Activated T-helper 2 cell treated with anti-CD3 and anti-CD28 coated beads, Interferon-gamma antibody, Interleukin-2, Interleukin-4, amounts not matched to agents 10 μg/mL and 5 μg/mL and 100 μg/mL, durations not matched to agents 14 hours and 24 hours and 36 hours (primary cell): ENCODE measurements around the gene CXCL3. TPM values are rescaled to one million over a fixed set of nuclear protein-coding genes. Genes with fewer than 3 reads are reported as not detected.
A peak's percentile ranks its signal among the peaks of the same experiment; 100 is the strongest.

ENCODE experiments used
- DNase-seq: peaks from one replicate; pipeline ENCODE4 v3.0.0; 2021; ENCODE audit warnings: low spot score
- H3K27ac Mint-ChIP-seq: one replicate; pipeline ENCODE4 v1.8.0; 2021; ENCODE audit warnings: mixed read lengths
- H3K27me3 Mint-ChIP-seq: one replicate; pipeline ENCODE4 v1.8.0; 2021; ENCODE audit warnings: low read depth, mixed read lengths
- H3K36me3 Mint-ChIP-seq: one replicate; pipeline ENCODE4 v1.8.0; 2021; ENCODE audit warnings: low read depth, mixed read lengths
- H3K4me1 Mint-ChIP-seq: one replicate; pipeline ENCODE4 v1.8.0; 2021; ENCODE audit warnings: low read depth, mixed read lengths
- H3K4me3 Mint-ChIP-seq: one replicate; pipeline ENCODE4 v1.8.0; 2021; ENCODE audit warnings: low read depth, mild to moderate bottlenecking, moderate library complexity, mixed read lengths
- H3K9me3 Mint-ChIP-seq: one replicate; pipeline ENCODE4 v1.8.0; 2021; ENCODE audit warnings: mixed read lengths
- intact Hi-C: fragments of 100-400 bp; cut with micrococcal nuclease; formaldehyde crosslinking; loops from one replicate; pipeline ENCODE4 v1.15.1; 2023
- total RNA-seq: library from RNA; stranded (reverse); gene quantifications from 2 replicates; pipeline ENCODE4 v1.2.3, GENCODE V29; 2022

The CXCL3 gene
- total RNA-seq, 1 donor from 2014 or later: 0.14 TPM

DNA sequence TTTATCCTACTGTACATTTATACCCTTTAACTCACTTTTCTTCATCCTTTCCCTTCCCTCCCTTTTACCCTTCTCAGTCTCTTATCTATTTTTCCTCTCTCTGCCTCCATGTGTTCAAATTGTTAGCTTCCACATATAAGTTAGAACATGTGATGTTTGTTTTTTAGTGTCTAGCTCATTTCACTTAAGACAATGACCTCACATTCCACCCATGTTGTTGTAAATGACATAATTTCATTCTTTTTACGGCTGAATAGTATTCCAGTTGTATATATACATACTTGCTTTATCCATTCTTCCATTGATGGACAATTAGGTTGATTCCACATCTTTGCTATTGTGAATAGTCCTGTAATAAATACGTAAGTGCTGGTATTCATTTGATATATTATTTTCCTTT lies 7.3 kb upstream of the CXCL3 start:
- peaks cover 18% of the 10 kb centered on the region for H3K27me3 Mint-ChIP-seq
- no peaks in the 10 kb centered on the region for H3K36me3 Mint-ChIP-seq
- no peak for DNase-seq
- intact Hi-C loops: no loop called here
- H3K4me1 Mint-ChIP-seq: no peaks in the 10 kb centered on the region
- no peak overlapping the region for H3K4me3 Mint-ChIP-seq
- H3K27ac Mint-ChIP-seq: no peak overlapping the region
- H3K9me3 Mint-ChIP-seq: no peaks in the 10 kb centered on the region

DNA sequence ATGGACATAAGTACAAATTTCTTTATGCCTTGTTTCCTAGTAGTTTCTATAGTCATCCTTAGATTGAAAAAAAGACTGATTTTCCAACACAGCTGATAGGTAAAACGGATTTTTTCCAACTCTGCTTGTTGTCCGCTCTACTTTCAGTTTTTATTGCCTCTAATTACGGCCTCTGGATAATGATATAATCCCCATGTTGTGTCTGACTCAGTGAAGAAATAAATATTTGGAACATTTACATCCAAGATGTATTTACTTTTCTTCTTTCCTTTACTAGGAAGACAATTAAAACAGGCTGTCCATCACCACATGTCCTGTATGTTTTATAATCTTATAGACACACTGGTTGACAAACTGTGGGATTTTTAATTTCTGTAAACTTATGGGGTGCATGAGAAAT lies 6.8 kb upstream of the CXCL3 start:
- no peaks in the 10 kb centered on the region for H3K36me3 Mint-ChIP-seq
- no peaks in the 10 kb centered on the region for H3K4me1 Mint-ChIP-seq
- H3K4me3 Mint-ChIP-seq: no peak overlapping the region
- peaks cover 21% of the 10 kb centered on the region for H3K27me3 Mint-ChIP-seq
- intact Hi-C loops: no loop called here
- no peak overlapping the region for H3K27ac Mint-ChIP-seq
- no peak for DNase-seq
- no peaks in the 10 kb centered on the region for H3K9me3 Mint-ChIP-seq

DNA sequence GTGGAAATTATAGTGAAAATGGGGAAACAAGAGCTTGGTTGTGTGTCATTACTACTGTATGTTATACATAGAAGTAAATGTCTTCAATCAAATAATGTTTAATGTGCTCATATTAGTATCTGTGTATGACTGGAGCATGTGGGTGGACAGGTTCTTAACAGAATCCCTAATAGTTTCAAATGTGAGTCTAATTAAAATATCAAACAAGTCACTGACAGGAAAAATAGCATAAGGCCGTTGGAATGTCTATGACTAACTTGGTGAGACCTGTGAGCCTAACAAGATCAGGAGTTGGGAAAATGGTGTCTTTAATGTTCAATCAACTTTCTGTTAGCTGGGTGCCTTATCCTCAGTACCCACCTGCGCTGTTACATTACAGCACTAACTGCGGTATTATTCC lies 6.2 kb upstream of the CXCL3 start:
- Mint-ChIP-seq H3K9me3 (no peaks in the 10 kb centered on the region), H3K27ac (no peak overlapping the region), H3K36me3 (no peaks in the 10 kb centered on the region)

DNA sequence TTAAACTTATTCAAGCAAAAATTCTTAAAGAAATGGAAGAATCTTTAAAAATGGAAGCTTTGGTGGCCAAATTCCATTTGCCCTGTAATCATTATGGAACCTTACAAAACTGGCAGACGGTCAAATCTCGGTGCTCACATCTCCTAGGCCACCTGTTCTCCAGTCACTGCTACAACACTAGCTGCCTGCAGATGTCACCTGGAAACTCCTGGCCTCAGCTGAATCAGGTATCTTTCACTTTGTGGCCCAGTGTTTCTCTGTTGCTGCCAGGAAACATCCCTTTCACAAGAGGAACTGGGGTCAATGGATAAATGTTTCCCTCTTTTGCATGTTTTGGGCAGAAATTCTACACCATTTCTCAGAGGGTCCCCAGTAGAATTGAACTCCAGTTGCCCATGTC lies 4.2 kb upstream of the CXCL3 start:
- intact Hi-C loops: no loop called here
- Mint-ChIP-seq H3K4me1 (peaks cover 6% of the 10 kb centered on the region), H3K27ac (no peak overlapping the region), H3K9me3 (no peaks in the 10 kb centered on the region), H3K27me3 (peaks cover 38% of the 10 kb centered on the region), H3K4me3 (no peak overlapping the region), H3K36me3 (no peaks in the 10 kb centered on the region)
- DNase-seq: no peak

More for the DNA sequence above, 6.2 kb upstream of the CXCL3 start:
- DNase-seq: no peak
- no peak overlapping the region for H3K4me3 Mint-ChIP-seq
- no peaks in the 10 kb centered on the region for H3K4me1 Mint-ChIP-seq
- intact Hi-C loops: no loop called here
- peaks cover 24% of the 10 kb centered on the region for H3K27me3 Mint-ChIP-seq

DNA sequence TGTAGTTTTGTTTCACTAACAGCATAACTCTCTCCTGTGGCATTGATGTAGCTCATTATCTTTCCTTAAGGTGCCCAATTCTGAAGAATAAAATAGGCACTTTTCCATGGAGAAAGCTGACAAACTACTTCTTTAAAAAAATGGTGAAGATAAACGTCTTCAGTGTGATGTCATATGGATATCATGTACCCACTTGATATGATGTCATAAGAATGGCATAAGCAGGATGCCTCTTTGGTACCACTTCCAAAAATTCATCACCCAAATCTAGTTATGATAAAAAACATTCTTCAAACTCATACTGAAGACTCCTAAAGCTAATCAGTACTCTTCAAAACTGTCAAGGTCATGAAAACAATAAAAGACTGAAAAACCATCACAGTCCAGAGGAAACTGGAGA lies 2.9 kb upstream of the CXCL3 start:
- Mint-ChIP-seq H3K27me3 (peaks cover 47% of the 10 kb centered on the region), H3K4me3 (no peak overlapping the region), H3K27ac (no peak overlapping the region), H3K4me1 (peaks cover 6% of the 10 kb centered on the region), H3K36me3 (no peaks in the 10 kb centered on the region), H3K9me3 (no peaks in the 10 kb centered on the region)
- DNase-seq: no peak
- intact Hi-C loops: no loop called here

DNA sequence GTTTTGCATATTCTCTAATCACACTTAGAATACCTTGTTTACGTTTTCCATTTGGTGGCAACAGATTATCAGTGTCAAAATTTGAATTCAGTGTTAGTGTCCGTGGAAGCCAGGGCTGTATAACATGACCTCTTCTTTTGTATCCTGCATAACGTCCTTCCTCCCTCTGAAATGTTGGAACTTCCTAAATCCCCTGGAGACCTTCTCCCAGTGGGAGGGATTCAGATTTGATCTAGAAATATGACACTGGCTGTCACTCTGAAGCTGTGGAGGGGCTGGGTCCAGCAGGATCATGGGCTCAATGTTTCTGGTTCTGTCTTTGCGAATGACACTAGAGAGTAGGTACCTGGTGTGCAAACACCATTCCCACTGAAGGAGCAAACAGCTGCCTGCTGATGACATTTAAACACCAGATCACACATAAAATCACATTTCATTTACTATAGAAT lies 850 bp upstream of the CXCL3 start:
- Mint-ChIP-seq H3K36me3 (no peaks in the 10 kb centered on the region), H3K4me1 (peaks cover 6% of the 10 kb centered on the region), H3K27ac (no peak overlapping the region), H3K9me3 (no peaks in the 10 kb centered on the region), H3K4me3 (peak overlapping the region; percentile 72), H3K27me3 (peaks cover 46% of the 10 kb centered on the region)
- intact Hi-C loops: no loop called here
- no peak for DNase-seq

DNA sequence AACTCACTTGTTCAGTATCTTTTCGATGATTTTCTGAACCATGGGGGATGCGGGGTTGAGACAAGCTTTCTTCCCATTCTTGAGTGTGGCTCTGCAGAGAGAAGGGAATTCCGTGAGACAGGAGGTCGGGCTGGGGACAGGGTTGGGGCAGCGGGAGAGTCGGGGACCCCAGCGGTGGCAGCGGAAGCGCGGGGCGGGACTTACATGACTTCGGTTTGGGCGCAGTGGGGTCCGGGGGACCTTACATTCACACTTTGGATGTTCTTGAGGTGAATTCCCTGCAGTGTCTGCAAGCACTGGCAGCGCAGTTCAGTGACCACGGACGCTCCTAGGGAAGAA lies 434 bp downstream of the CXCL3 start:
- no peak overlapping the region for H3K27ac Mint-ChIP-seq
- peaks cover 42% of the 10 kb centered on the region for H3K27me3 Mint-ChIP-seq
- no peaks in the 10 kb centered on the region for H3K9me3 Mint-ChIP-seq
- peaks cover 6% of the 10 kb centered on the region for H3K4me1 Mint-ChIP-seq
- no peaks in the 10 kb centered on the region for H3K36me3 Mint-ChIP-seq
- intact Hi-C loops: no loop called here
- no peak for DNase-seq
- H3K4me3 Mint-ChIP-seq: peak overlapping the region; percentile 77

DNA sequence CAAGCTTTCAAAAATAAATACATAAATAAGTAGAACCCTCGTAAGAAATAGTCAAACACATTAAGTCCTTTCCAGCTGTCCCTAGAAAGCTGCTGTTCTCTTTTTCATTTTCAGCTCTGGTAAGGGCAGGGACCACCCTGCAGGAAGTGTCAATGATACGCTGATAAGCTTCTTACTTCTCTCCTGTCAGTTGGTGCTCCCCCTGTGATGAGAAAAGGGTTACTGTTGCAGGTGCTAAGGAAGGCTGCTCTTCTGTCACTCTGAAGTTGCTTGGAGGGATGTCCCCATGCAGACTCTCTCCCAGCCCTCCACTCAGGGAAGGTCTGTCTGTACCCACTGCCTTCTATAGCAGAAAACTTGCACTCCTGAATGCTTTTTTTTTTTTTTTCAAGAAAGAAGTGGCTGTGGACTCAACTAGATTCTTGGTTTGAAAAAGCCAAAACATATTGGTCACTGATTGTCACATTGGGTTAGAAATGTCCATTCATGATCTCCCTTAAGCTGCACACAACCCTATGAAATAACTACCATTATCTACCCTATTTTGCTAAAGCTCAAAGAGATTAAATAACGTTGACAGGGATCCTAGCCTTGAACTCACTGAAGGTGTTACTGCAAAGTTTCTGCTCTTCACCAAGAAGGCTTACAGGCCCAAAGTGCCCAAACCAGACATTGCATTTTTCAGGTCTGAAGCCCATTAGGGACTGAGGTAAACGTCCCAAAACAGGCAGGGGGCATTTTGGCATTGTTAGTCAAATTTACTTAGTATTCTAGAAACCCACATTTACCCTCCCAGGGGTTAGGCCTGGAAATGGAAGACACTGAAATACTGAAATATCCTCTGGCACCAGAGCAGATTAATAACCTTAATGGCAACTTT lies 1.2 kb downstream of the CXCL3 start:
- peak overlapping the region; percentile 77 for H3K4me3 Mint-ChIP-seq
- DNase-seq: no peak
- H3K27me3 Mint-ChIP-seq: peaks cover 44% of the 10 kb centered on the region
- no peaks in the 10 kb centered on the region for H3K36me3 Mint-ChIP-seq
- H3K27ac Mint-ChIP-seq: no peak overlapping the region
- peaks cover 6% of the 10 kb centered on the region for H3K4me1 Mint-ChIP-seq
- intact Hi-C loops: no loop called here
- H3K9me3 Mint-ChIP-seq: no peaks in the 10 kb centered on the region

DNA sequence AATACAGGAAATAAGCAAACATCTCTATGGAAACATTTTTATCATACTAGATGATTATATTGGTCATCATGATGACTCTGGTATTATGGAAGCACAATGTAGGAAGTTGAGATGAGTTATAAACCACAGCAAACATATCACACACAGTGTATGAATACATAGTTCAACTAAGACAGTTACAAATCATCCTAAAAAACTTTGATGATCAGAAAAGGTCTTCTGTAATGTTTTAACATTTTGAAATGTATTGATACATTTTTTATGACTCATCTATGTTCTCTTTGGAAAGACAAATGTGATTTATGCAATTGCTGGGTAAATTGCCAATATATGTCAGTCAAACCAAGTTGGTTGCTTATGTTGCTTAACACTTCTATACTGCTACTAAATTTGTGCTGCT lies 4.8 kb downstream of the CXCL3 start:
- intact Hi-C loops: no loop called here
- Mint-ChIP-seq H3K27me3 (peaks cover 22% of the 10 kb centered on the region), H3K27ac (no peak overlapping the region), H3K4me3 (no peak overlapping the region), H3K9me3 (no peaks in the 10 kb centered on the region), H3K36me3 (no peaks in the 10 kb centered on the region), H3K4me1 (peaks cover 3% of the 10 kb centered on the region)
- no peak for DNase-seq

DNA sequence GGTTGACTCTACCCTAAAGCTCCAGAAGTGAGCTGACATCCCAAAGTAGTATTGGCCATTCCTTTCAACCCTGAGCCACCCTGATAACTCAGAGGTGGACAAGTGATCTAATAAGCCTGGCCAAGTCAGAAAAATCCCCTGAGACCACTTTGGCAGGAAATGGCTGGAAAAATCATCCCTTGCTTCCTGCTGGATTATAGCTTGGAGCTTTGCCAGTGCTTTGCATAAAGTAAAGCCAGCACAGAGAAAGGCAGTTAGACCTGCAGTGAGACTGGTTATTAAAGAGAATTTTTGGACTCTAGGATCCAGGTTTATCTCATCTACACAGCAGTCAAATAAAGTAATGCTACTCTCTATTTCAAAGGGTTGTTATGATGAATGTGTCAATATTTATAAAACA lies 6.4 kb downstream of the CXCL3 start:
- peaks cover 11% of the 10 kb centered on the region for H3K27me3 Mint-ChIP-seq
- no peaks in the 10 kb centered on the region for H3K4me1 Mint-ChIP-seq
- H3K27ac Mint-ChIP-seq: no peak overlapping the region
- no peaks in the 10 kb centered on the region for H3K9me3 Mint-ChIP-seq
- intact Hi-C loops: no loop called here
- DNase-seq: no peak
- H3K4me3 Mint-ChIP-seq: no peak overlapping the region
- H3K36me3 Mint-ChIP-seq: no peaks in the 10 kb centered on the region

DNA sequence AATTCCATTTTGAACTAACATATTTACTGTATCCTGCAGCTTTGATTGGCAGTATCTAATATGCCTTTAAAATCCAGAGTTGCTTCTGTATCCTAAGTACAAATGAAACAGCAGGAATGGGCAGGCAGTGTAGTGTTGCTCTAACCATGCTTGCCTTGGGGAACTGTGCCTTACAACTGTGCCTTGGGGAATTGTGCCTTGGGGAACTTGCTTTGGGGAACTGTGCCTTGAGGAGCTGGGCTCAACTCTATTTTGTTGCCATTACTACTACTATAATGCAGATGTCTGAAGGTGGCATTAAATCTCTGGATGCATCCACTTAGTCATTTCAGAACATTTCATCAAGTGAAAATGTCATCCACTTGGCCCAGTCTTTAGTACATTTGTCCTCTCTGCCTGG lies 6.9 kb downstream of the CXCL3 start:
- Mint-ChIP-seq H3K27ac (no peak overlapping the region), H3K36me3 (no peaks in the 10 kb centered on the region), H3K27me3 (peaks cover 8% of the 10 kb centered on the region), H3K9me3 (no peaks in the 10 kb centered on the region), H3K4me3 (no peak overlapping the region), H3K4me1 (no peaks in the 10 kb centered on the region)
- no peak for DNase-seq
- intact Hi-C loops: no loop called here

DNA sequence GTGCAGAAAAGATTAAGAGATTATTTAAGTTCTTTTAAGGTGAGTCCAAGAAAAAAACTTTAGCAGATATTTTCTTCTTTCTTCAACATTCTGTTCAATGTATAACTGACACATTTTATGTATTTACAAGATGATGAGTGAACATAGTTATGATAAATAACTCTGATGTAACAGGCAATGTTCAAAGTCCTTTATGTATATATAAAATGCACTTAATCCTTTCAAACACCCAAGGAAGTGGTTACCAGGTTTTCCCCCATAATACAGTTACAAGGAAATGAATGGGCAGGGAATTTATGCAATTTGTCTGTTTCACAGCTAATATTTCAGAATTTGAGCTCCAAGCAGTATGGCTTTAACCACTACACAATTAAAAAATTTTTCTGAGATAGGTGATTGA lies 8.2 kb downstream of the CXCL3 start:
- no peaks in the 10 kb centered on the region for H3K36me3 Mint-ChIP-seq
- no peak overlapping the region for H3K4me3 Mint-ChIP-seq
- DNase-seq: no peak
- H3K27me3 Mint-ChIP-seq: peaks cover 6% of the 10 kb centered on the region
- H3K9me3 Mint-ChIP-seq: no peaks in the 10 kb centered on the region
- H3K27ac Mint-ChIP-seq: no peak overlapping the region
- intact Hi-C loops: no loop called here
- H3K4me1 Mint-ChIP-seq: no peaks in the 10 kb centered on the region

DNA sequence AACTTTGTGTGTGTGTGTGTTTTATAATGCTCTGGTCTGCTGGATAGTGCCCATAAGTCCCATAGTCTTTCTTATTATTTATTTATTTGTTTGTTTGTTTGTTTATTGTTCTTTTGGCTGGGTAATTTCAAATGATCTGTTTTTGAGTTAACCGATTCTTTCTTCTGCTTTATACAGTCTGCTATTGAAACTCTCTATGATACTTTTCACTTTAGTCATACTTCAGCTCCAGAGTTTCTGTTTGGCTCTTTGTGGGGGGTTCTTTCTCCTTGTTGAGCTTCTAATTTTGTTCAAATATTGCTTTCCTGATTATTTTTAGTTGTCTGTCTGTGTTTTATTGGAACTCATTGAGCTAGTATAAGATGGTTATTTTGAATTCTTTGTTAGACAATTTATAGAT lies 10.0 kb downstream of the CXCL3 start:
- no peak for DNase-seq
- no peak overlapping the region for H3K4me3 Mint-ChIP-seq
- H3K27ac Mint-ChIP-seq: no peak overlapping the region
- intact Hi-C loops: no loop called here
- no peaks in the 10 kb centered on the region for H3K36me3 Mint-ChIP-seq
- H3K27me3 Mint-ChIP-seq: peaks cover 4% of the 10 kb centered on the region
- no peaks in the 10 kb centered on the region for H3K4me1 Mint-ChIP-seq
- H3K9me3 Mint-ChIP-seq: no peaks in the 10 kb centered on the region

DNA sequence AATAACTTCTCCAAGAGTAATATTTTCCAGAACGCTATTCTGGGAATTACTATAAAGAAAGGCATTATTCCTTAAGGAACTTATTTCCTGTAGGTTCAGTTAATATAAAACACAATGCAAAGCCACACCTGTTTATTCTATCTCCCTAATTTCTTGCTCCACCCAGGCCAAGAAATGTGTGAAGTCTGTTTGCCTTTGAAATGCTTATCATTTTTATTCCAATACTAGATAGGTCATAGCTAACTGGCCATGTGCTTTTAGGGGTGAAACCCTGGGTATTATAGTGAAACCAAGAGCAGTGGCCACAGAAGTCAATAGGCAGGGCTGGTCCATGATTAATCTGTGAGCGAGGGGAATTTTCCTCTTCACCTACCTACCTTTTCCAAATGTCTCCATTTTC lies 14.8 kb downstream of the CXCL3 start:
- Mint-ChIP-seq H3K27me3 (no peaks in the 10 kb centered on the region), H3K9me3 (no peaks in the 10 kb centered on the region), H3K27ac (no peak overlapping the region), H3K36me3 (no peaks in the 10 kb centered on the region), H3K4me1 (peaks cover 2% of the 10 kb centered on the region), H3K4me3 (no peak overlapping the region)
- DNase-seq: no peak
- intact Hi-C loops: no loop called here
